Stimulated activated CD4-positive, alpha-beta T cell treated with anti-CD3 and anti-CD28 coated beads, Interleukin-1b, Interleukin-23, amount 100 ng/mL, for 1 hour (primary cell): ENCODE data around the gene SYT12.

Experiments used
- DNase-seq, 2 donors: peaks; one replicate each; pipeline ENCODE4 v3.0.0-alpha.2; 2020; ENCODE audit warnings: low read depth in 2 of 2

SYT12 gene

DNA sequence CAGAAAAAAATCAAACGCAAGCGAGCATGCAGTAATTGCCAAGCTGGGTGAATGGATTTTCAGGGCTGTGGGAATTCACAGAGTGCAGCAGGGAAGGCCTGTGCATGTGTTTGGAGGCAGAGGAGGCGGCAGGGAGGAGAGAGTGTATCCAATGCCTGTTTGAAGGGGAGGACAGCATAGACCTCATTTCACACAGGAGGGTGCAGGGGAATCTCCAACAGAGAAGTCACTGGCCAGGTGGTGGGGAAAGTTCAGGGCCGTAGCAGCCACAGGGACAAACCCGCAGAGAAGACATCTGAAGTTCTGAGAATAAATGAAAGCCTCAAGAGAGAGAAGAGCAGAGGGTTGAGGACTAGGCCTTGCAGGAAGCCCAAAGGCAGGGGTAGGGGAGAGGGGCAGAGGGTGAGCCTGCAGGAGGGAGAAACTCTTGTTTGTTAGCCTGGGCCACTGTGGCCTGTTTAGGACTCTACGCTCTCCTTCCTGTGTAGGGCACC is 76.9 kb downstream of the SYT12 start:
- no peak for DNase-seq
